Right hindlimb (tissue), 1 donor: ENCODE data around the gene C22orf15.

Source experiments
- DNase-seq: peaks from one replicate; pipeline ENCODE4 v3.0.0-alpha.2; 2018

C22orf15 gene

GRCh38 chr22:23751441-23751996 is 11.3 kb upstream of the C22orf15 start:
- no peak for DNase-seq

- DNase-seq, result no peak
Measured at GRCh38 chr22:23752090-23752691, 10.6 kb upstream of the C22orf15 start.

- no peak for DNase-seq
Measured at GRCh38 chr22:23752750-23753149, 10.0 kb upstream of the C22orf15 start.

- no peak for DNase-seq
Measured at GRCh38 chr22:23753385-23753784, 9.4 kb upstream of the C22orf15 start.

- no peak for DNase-seq
Measured at GRCh38 chr22:23754220-23754919, 8.4 kb upstream of the C22orf15 start, which contains the start of gene VPREB3. VPREB3 (minus strand) TSS chr22:23754425; CDS start chr22:23754363, 62 bp downstream.

GRCh38 chr22:23754980-23755636 is 7.7 kb upstream of the C22orf15 start:
- DNase-seq, result no peak

GRCh38 chr22:23755711-23756110 is 7.1 kb upstream of the C22orf15 start:
- no peak for DNase-seq

- no peak for DNase-seq
Measured at GRCh38 chr22:23756891-23757290, 5.9 kb upstream of the C22orf15 start.

- no peak for DNase-seq
Measured at GRCh38 chr22:23759566-23759965, 3.2 kb upstream of the C22orf15 start.

GRCh38 chr22:23760056-23760455 is 2.7 kb upstream of the C22orf15 start:
- DNase-seq, result no peak

GRCh38 chr22:23763579-23763945 is 772 bp downstream of the C22orf15 start:
- DNase-seq, result no peak

GRCh38 chr22:23763954-23764353 is 1.2 kb downstream of the C22orf15 start:
- no peak for DNase-seq

GRCh38 chr22:23764899-23765881 is 2.4 kb downstream of the C22orf15 start:
- no peak for DNase-seq

- no peak for DNase-seq
Measured at GRCh38 chr22:23767303-23767672, 4.5 kb downstream of the C22orf15 start.

GRCh38 chr22:23767673-23768548 is 5.1 kb downstream of the C22orf15 start, which contains the start of gene CHCHD10:
CHCHD10 (minus strand) TSS chr22:23767972; CDS start chr22:23767874, 98 bp downstream.
- DNase-seq, result peak; percentile 86

GRCh38 chr22:23769321-23769965 is 6.7 kb downstream of the C22orf15 start:
- no peak for DNase-seq

GRCh38 chr22:23772315-23772648 is 9.5 kb downstream of the C22orf15 start:
- no peak for DNase-seq

- peak; percentile 81 for DNase-seq
Measured at GRCh38 chr22:23772649-23773473, 10.1 kb downstream of the C22orf15 start, which contains the start of gene MMP11. MMP11 (plus strand) TSS chr22:23772849; CDS start chr22:23772871, 22 bp downstream.

GRCh38 chr22:23773483-23774113 is 10.8 kb downstream of the C22orf15 start:
- no peak for DNase-seq
